ENCODE results near the gene CACNG6.
"Not testable (repeated sequence)": the region's sequence is repeated elsewhere in the genome, so short reads cannot be mapped to it uniquely, and the experiment has no call there.

Gene CACNG6, protein sequence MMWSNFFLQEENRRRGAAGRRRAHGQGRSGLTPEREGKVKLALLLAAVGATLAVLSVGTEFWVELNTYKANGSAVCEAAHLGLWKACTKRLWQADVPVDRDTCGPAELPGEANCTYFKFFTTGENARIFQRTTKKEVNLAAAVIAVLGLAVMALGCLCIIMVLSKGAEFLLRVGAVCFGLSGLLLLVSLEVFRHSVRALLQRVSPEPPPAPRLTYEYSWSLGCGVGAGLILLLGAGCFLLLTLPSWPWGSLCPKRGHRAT

DNA sequence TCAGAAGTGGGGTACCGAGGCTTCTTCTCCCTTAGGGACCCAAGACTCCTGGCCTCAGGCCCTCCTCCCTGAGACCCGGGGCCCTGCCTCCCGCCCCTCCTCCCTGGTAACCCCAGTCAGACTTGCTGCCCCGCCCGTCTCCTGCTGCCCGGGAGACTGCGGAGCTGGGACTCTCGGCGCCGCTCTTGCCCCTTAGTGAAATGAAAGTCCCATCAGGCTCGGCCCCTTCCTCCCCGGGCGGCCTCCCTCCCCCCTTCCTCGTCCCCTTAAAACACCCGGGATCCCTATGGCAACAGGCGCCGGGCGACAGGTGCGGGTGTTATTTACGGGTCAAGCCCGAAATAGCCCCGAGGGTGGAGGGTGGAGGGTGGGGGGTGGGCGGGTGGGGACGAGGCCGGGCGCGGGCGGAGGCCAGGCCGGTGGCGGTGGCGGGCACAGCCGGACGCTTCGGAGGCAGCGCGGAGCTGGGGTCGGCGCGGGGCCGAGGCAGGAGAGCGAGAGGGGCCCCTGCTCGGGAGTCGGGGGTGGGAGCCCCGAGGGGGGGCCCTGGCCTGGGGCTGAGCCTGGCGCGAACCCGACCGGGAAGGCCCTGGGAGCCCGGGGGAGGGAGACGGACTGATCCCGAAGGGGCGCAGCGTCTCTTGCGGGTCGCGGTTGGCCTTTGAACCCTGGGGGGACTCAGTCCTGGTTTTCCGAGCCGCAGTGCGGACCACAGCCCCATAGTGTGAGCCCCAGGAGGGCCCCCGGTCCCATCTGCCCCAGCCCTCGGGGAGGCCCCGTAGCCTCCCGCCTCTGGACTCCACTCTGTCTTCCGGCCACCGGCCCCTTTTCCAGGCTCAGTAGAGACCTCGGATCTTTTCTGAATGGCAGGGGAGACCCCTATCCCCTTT lies at the start of gene CACNG6:
Gene CACNG6, plus strand, starts transcription at position 414 of the 890 bp plus-strand sequence. CDS start 1,241 bp downstream, outside the sequence.
- DNase-seq (ENCODE audit: low spot score) = no peak

DNA sequence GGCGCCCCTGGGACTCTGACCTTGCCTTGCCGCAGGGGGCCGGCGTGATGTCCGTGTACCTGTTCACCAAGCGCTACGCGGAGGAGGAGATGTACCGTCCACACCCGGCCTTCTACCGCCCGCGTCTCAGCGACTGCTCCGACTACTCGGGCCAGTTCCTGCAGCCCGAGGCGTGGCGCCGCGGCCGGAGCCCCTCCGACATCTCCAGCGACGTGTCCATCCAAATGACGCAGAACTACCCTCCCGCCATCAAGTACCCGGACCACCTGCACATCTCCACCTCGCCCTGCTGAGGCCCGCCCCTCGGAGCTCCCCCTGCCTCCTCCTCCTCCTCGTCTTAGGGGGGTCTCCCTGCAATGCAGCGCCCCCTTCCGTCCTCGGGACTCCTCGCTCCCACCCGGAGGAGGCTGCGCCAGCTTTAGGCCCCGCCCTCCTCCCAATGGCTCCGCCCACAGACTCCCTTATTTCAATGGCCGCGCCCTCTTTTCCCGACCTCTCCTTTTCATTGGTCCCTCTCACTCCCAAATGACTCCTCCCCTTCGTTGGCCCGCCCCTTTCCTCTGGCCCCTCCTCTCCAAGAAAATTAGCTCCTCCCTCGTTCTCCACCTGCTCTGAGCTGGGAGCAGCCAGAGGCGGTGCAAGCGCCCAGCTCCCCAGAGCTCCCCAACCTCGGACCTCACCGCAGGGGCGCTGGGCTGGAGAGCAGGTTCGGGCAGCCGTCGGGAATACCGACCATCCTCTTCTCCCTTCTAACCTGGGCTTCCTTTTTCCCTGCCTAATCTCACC lies 49.2 kb upstream of the CACNG6 start:
- no peak for DNase-seq (ENCODE audit: low spot score)

DNA sequence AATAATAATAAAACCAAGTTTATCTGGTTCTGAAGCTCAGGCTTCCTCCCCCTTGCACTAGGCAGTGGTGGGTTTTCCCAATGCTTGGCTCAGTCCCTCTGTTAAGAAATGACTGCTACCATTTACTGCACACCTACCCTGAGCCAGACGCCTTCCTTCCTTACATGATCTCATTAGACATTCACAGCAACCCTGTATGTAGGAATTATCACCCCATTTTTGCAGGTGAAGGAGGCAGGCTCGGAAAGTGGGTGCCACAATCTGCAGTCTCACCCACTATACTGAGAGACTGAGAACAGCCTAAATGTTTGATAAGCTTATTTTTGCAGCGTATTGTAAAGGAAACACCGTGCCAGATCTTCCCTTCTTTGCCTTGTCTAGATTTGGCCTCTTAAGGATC lies 47.0 kb upstream of the CACNG6 start:
- no peak for DNase-seq (ENCODE audit: low spot score)

DNA sequence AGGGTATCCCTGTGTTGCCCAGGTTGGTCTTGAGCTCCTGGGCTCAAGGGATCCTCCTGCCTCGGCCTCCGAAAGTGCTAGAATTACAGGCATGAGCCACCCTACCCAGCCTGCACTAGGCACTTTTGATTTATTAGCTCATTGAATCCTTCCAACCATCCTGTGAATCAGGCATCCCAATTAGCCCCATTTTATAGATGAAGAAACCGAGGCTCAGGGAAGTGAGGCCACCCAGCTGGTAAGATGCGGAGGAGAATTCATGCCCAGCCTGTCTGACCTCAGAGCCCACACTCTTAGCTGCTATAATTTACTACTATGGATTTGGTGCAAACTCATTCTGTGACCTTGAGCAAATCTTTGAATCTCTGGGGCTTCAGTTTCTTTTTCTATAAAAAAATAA lies 46.5 kb upstream of the CACNG6 start:
- no peak for DNase-seq (ENCODE audit: low spot score)

DNA sequence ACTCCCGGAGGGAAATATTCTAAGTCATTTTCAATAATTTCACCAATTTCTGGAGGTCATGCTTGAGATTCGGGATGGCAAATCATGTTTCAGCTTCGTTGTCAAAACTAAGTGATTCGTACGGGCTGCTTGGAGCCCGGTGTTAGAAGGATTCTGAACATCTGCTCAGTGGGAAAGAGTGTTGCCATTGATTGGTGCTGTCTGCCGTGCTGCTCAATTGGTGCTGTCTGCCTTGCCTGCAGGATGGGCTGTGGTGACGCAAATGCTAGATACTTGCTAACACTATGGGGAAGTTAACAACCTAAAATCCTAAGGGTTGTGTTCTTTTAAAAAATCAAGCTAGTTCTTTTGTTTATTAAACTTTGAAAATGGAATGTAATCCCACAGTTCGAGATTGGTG lies 46.0 kb upstream of the CACNG6 start:
- peak; percentile 49 for DNase-seq (ENCODE audit: low spot score)

DNA sequence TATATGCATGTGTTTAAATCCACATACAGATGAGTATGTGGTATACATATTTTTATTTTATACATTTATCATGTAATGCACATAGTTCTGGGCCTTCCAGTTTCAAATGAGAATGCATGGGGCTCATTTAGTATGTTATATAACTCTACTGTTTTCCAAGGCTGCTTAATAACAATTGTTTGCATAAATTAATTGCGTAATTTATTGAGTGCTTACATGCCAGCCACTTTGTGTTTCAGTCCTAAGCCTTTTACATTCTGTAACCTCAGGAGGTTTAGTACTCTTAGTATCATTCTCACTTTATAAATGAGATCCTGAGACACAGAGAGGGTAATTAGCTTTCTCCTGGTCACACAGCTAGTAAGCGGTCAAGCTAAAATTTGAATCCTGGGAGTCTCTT lies 45.4 kb upstream of the CACNG6 start:
- no peak for DNase-seq (ENCODE audit: low spot score)

DNA sequence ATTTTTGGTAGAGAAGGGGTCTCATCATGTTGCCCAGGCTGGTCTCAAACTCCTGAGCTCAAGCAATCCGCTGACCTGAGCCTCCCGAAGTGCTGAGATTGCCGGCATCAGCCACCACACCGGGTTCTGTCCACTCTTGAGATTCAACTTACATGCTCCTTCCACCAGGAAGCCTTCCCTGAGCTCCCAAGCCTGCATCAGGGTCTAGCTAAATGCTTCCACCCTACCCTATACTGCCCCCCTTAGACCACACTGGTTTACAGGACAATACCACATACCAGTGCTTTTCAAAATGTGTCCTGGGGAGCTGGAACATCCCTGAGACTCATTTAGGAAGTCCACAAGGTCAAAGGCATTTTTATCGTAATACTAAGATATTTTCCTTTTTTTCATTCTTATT lies 43.8 kb upstream of the CACNG6 start:
- no peak for DNase-seq (ENCODE audit: low spot score)

DNA sequence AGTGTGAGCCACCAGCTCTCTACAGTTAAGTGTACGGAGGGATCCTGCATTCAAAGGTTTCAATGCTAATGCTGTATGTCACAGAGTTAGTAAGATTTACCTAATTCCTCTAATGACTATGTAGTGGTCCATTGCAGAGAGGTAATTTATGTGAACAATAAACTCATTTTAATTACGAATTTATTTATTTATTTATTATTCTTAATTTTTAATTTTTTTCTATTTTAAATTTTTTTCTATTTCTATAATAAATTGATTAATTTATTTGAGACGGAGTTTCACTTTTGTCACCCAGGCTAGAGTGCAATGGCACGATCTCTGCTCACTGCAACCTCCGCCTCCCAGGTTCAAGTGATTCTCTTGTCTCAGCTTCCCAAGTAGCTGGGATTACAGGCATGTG lies 42.8 kb upstream of the CACNG6 start:
- not testable (repeated sequence) for DNase-seq (ENCODE audit: low spot score)

DNA sequence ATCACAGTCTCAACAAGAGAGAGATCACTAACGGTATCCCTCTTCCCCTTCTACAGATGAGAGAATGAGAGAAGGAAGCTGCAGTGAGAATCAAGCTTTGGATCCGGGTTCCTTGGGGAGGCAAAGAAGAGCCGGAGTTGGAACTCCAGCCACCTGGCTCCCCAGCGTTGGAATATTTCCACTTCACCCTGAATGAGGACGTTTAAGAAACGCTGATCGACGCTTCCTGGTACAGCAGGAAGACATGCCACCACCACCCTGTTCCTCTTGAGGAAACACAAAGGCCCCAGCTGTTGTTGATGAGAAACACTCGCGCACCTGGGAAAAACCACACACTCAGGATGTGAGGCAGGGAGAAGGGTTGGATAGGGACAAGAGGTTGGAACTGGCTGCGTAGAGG lies 40.0 kb upstream of the CACNG6 start:
- no peak for DNase-seq (ENCODE audit: low spot score)

DNA sequence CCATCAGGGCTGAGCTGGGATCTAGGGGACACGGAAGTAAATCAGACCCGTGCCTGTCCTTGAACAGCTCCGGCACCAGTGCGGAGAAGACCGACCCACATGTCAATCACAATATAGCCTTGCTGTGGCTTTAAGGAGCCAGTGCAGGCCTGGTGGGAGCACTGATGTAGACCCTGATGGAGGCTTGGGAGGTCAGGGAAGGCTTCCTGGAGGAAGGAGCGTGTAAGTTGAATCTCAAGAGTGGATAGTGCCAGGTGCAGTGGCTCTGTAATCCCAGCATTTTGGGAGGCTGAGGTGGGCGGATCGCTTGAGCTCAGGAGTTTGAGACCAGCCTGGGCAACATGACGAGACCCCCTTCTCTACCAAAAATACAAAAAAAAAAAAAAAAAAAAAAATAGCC lies 39.5 kb upstream of the CACNG6 start:
- no peak for DNase-seq (ENCODE audit: low spot score)

DNA sequence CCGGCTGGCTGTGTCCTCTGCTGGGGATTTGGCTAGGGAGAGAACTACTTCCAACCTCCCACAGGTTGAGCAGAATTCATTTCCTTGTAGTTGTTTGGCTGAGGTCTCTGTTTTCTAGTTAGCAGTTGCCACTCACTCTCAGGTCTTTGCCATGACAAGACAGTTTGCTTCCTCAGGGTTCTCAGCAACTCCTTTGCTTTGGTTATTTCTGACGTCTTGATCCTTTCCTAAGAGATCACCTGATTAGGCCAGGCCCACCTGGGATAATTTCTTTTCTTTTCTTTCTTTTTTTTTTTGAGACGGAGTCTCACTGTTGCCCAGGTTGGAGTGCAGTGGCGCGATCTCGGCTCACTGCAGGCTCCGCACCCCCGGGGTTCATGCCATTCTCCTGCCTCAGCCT lies 38.1 kb upstream of the CACNG6 start:
- DNase-seq (ENCODE audit: low spot score) = no peak

DNA sequence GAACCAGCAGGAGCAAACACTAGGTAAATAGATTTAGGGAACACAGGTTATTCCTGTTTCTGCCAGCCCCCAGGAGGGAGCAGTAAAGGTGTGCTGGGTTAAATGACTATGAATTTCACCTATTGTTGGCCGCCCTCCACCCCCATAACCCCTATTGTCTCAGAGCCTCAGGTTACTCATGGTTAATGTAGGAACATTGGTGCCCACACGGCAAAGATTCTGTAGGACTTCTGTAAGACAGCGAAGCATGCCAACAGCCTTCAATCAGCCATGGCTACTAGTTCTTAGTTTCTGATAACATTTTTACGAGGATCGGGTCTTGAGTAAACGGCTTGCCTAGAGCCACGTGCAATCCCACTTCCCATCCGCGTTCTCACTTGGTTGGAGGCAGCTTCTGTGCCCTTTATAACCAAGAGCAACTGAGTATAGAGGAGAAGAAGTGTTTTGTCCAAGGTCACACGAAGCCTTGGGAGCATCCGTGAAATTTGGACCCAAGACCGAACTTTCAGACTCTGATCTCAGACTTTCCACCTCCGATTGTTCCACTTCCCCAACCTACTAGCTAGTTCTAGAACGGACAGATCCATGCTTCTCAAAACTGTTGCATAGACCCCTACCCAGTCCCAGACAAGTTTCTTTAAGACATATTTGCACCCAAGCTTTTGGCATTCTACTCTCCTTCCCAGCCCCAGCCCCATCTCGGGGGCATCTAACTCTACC lies 33.8 kb upstream of the CACNG6 start:
- DNase-seq (ENCODE audit: low spot score) = no peak

DNA sequence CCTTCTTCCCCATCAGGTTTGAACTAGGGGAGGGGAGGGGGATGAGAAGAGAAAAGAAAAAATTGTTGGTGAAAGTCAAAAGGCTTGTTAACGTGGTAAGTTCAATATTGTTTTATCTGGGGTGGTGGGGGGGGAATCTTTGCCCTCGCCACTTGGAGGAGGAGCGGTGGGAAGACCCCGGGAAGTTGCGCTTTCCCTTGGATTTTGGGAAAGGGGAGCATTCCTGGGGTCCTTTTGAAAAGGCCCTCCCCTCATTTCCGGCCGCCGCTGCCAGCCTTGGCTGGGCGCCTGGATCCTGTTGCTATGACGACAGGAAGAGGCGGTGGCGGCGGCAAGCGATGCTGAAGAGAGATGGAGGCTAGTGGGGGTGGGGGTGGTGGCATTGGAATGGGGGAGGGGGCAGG lies 33.3 kb upstream of the CACNG6 start:
- DNase-seq (ENCODE audit: low spot score) = peak; percentile 51

DNA sequence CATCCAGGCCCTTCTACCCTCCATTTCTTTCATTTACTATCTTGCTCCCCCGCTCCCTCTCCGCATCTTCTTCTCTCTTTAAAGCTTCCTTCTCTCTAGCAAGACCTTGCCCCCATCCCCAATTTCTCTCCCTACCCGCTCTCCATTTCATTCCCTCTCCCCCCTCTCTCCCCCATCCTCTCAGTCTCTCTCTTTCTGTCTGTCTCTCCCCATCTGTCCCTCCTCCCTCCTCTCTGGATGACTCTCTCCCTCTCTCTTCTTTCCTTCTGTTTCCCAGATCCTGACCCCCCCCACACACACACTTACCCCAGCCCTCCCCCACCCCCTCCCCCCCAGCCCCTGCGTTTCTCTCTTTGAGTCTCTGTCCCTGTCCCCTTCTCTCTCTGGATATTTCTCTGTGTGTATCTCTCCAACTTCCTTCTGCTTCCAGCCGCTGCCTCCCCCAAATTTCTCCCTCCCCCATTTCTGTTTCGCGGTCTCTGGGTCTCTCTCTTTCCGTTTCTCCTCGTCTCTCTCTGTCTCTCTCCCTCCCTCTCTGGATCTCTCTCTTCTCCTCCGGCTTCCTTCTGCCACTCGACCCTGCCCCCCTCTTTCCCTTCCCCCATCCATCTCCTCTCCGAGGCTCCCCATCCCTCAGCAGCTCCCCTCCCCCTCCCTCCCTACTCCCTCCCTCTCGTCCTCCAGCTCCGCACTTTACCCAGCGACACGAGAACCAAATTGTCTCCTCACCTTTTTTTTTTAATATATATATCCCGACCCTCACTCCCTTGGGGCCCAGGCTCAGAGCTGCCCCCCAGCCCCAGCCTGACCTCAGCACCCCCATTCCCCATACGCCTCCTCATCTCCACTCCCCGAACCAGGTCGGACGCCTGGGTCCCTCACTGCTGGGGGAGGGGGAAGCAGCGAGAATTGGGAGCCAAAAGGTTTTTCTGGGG lies 32.3 kb upstream of the CACNG6 start:
- no peak for DNase-seq (ENCODE audit: low spot score)

DNA sequence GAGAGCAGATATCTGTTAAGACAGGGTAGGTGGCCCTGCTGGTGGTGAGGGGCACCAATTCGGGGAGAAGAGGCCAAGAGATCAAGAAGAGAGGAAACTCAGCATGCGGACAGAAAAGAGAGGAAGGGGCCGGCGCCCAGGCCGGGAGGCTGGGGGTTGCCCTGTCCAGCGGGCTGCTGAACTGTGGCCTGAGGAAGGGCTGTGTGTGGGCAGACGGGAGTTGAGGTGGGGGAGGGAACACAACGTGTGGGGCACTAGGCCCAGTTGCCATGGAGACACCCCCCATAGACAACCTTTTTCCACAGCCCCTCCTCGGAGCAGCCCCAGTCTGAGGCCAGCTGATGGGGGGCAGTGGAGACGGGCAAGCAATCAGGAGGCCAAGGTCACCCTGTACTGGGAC lies 31.2 kb upstream of the CACNG6 start:
- DNase-seq (ENCODE audit: low spot score) = no peak

DNA sequence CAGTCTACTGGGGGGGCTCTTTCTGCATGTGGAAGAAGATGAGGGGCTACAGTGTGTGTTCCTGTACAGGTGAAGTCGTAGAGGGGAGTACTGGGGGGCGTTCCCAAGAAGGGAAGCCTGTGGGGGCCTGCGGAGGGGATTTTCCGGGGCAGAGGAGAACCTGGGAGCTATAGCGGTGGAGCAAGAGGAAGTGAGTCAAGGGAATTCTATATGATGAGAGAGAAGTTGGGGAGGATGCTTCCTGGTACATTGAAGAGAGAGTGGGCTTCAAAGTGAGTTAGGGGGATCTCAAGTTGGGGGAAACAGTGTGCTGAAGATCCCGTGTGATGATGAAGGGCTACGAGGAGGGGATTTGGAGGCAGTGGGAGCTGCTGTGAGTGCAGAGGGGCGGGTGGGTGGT lies 30.6 kb upstream of the CACNG6 start:
- DNase-seq (ENCODE audit: low spot score) = no peak

DNA sequence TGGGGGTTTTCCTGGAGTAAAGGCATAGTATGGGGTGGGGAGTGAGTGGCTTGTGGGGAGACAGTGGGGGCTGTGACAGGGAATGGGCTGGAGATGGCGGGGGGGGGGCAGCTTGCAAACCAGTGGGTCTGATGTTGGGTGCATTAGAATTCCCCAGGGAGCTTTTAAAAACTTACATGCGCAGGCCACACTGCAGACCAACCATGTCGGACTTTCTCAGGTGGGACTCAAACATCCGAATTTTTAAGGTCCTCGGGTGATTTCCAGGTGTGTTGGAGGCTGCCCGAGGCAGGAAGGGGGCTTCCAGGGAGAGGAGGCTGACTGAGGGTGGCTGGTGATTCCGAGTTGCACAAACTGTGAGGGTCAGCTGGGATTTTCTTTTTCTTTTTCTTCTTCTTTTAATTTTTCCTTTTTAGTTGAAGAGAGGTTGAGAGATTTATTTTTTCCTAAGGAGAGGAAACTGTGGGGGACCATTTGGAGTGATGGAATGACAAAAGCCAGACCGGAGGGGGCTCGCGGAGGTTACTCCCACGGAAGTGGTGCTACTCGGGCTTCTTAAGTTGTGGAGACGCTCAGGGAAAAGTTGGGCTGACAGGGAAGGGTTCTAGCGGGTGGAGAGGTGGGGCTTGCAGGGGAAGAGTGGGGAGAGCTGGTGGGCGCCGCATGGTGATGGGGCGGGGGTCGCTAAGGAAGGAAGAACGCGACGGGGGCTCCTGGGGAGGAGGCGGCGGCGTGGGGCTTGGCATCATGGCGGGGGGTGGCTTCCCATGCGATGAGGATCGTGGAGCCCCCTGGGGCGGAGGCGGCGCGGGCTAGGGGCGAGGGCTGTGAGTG lies 29.7 kb upstream of the CACNG6 start:
- DNase-seq (ENCODE audit: low spot score) = no peak

DNA sequence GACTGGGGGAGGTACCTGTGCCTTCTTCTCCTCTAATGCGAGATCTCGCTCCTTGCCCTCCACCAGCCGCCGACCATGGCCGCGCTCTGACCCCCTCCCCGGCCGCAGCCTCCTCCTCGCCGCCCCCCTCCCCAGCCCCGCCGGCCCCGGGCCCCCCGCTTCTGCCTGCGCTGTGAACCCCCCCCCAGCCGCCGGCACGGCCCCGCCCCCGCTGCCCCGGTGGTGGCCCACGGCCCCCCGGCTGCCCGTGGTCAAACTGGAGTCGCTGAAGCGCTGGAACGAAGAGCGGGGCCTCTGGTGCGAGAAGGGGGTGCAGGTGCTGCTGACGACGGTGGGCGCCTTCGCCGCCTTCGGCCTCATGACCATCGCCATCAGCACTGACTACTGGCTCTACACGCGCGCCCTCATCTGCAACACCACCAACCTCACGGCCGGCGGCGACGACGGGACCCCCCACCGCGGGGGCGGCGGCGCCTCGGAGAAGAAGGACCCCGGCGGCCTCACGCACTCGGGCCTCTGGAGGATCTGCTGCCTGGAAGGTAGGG lies 28.5 kb upstream of the CACNG6 start, which contains the start of gene CACNG8:
Gene CACNG8, plus strand, starts transcription at position 51 of the 545 bp plus-strand sequence.
- DNase-seq (ENCODE audit: low spot score) = no peak

DNA sequence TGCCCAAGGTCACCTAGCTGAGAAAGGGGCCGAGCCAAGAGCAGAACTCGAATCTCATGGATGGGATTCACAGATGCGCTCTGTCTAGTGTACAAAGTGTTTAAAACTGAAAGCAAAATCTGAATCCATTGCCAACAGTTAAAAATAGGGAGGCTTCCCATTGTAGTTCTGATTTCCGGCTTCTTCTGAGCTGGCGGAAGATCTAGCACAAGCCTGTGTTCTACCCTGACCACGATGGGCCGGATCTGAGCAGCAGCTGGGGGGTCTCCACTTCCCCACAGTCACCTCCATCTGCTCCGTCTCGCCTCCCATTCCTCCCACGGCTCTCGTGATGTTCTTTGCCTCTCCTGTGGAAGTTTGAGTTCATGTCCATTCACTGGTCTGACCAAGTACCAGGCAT lies 26.3 kb upstream of the CACNG6 start:
- DNase-seq (ENCODE audit: low spot score) = no peak

DNA sequence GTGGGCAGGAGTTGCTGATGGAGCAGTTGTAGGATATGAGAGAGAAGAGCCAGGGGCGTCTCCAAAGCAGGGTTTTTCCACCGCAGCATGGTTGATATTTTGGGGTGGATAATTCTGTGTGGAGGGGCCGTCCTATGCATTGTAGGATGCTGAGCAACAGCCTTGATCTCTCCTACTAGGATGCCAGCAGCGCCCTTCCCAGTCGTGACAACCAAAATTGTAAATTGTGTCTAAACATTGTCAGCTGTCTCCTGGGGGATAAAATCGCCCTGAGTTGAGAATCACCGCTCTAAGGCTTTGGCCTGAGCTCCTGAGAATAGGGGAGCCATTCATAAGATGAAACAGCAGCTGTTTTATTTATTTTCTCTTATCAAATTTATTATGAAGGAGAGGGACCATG lies 24.5 kb upstream of the CACNG6 start:
- no peak for DNase-seq (ENCODE audit: low spot score)
